ENCODE results near the gene PLD2.

Gene PLD2

GRCh38 chr17:4771519-4772234 is 35.3 kb upstream of the PLD2 start, which contains the start of gene TM4SF5:
TM4SF5 (plus strand) TSS chr17:4771886; CDS start chr17:4771923, 37 bp downstream.
- H3K9me2 ChIP-seq (replicated peaks; ENCODE audit: control insufficient read depth, low read length): no peaks in the 10 kb centered on the region
- H3K36me3 ChIP-seq (ENCODE audit: control insufficient read depth, low read length): no peaks in the 10 kb centered on the region
- H3K27me3 ChIP-seq (ENCODE audit: control insufficient read depth, low read length): peaks cover 7% of the 10 kb centered on the region
- no peaks in the 10 kb centered on the region for H4K20me1 ChIP-seq (ENCODE audit: control insufficient read depth, insufficient read depth, low read depth, low read length)
- H3K27ac ChIP-seq (ENCODE audit: low read depth, low read length): no peak within 1 kb of the TSS
- H3K4me2 ChIP-seq (ENCODE audit: low read length): no peak within 1 kb of the TSS
- H3K4me1 ChIP-seq (ENCODE audit: control insufficient read depth, low read length): peaks cover 9% of the 10 kb centered on the region
- no peaks in the 10 kb centered on the region for H3K9me3 ChIP-seq (ENCODE audit: control insufficient read depth, insufficient read depth, low read length)
- TF ChIP-seq EZH2phosphoT487 (IDR thresholded peaks at IDR 0.05; ENCODE audit: borderline replicate concordance, low read length): no peak
- TF ChIP-seq, protein P1, sequence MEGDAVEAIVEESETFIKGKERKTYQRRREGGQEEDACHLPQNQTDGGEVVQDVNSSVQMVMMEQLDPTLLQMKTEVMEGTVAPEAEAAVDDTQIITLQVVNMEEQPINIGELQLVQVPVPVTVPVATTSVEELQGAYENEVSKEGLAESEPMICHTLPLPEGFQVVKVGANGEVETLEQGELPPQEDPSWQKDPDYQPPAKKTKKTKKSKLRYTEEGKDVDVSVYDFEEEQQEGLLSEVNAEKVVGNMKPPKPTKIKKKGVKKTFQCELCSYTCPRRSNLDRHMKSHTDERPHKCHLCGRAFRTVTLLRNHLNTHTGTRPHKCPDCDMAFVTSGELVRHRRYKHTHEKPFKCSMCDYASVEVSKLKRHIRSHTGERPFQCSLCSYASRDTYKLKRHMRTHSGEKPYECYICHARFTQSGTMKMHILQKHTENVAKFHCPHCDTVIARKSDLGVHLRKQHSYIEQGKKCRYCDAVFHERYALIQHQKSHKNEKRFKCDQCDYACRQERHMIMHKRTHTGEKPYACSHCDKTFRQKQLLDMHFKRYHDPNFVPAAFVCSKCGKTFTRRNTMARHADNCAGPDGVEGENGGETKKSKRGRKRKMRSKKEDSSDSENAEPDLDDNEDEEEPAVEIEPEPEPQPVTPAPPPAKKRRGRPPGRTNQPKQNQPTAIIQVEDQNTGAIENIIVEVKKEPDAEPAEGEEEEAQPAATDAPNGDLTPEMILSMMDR (IDR thresholded peaks at IDR 0.05; ENCODE audit: low read depth, low read length, poor library complexity, severe bottlenecking): no peak
- H3F3A ChIP-seq (ENCODE audit: control insufficient read depth, insufficient read depth): no peaks in the 10 kb centered on the region
- H3K4me3 ChIP-seq (ENCODE audit: low read length): no peak within 1 kb of the TSS
- no peaks in the 10 kb centered on the region for H3K79me2 ChIP-seq (ENCODE audit: control insufficient read depth, low read length)

DNA sequence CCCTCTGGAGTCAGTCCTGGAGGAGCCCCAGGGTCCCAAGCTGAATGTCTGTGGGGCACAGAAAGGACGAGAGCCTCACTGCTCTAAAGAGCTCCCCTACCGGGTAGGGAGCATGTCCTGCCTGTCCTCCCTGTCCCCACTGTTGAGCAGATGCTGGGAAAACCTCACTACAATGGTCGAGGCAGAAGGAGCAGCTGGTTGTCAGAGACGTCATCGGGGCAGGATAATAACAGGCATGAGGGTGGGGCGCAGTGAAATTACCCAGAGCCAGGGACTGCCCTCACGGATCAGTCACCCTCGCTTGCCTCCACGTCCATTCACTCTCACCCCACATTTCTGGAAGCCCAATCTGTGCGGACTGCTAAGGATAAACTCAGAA is 34.7 kb upstream of the PLD2 start:
- Histone ChIP-seq H3K4me3 (ENCODE audit: low read length) (no peak overlapping the region), H3K4me2 (ENCODE audit: low read length) (no peak overlapping the region), H3K27ac (ENCODE audit: low read depth, low read length) (no peak overlapping the region), H3K9me3 (ENCODE audit: control insufficient read depth, insufficient read depth, low read length) (no peaks in the 10 kb centered on the region), H3K27me3 (ENCODE audit: control insufficient read depth, low read length) (peaks cover 7% of the 10 kb centered on the region), H4K20me1 (ENCODE audit: control insufficient read depth, insufficient read depth, low read depth, low read length) (no peaks in the 10 kb centered on the region), H3K36me3 (ENCODE audit: control insufficient read depth, low read length) (no peaks in the 10 kb centered on the region), H3K4me1 (ENCODE audit: control insufficient read depth, low read length) (peaks cover 9% of the 10 kb centered on the region), H3K79me2 (ENCODE audit: control insufficient read depth, low read length) (no peaks in the 10 kb centered on the region), H3F3A (ENCODE audit: control insufficient read depth, insufficient read depth) (no peaks in the 10 kb centered on the region), H3K9me2 (replicated peaks; ENCODE audit: control insufficient read depth, low read length) (no peaks in the 10 kb centered on the region)
- no peak for TF ChIP-seq EZH2phosphoT487 (IDR thresholded peaks at IDR 0.05; ENCODE audit: borderline replicate concordance, low read length)
- TF ChIP-seq, protein P1 (IDR thresholded peaks at IDR 0.05; ENCODE audit: low read depth, low read length, poor library complexity, severe bottlenecking): no peak

DNA sequence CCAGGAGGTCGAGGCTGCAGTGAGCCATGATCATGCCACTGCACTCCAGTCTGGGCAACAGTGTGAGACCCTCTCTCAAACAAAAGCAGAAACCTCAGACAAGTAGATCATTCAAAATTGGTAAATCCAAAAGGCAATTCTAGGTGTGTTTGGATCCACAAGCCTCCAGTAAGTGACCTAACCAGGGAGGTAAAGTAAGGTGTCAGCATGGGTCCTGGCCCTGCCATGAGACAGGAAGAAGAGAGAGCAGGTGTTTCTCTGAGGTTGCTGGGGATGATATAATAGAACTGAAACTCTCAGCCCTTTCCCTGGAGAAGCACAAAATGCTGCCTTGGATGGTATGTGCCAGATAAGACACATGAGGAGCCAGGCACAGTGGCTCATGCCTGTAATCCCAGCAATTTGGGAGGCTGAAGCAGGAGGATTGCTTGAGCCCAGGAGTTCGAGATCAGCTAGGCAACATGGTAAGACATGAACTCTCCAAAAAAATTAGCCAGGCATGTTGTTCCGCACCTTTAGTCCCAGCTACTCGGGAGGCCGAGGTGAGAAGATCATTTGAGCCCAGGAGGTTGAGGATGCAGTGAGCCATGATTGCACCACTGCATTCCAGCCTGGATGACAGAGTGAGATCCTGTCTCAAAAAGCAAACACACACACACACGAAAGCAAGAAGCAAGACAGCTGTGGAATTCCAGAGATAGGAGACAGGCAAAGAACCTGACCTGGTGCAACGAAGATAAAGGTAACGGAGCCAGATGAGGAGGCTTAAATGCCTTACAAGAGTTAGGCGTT is 28.8 kb upstream of the PLD2 start:
- Histone ChIP-seq H3K9me3 (ENCODE audit: control insufficient read depth, insufficient read depth, low read length) (no peaks in the 10 kb centered on the region), H3K4me1 (ENCODE audit: control insufficient read depth, low read length) (peaks cover 9% of the 10 kb centered on the region), H3K36me3 (ENCODE audit: control insufficient read depth, low read length) (no peaks in the 10 kb centered on the region), H3K79me2 (ENCODE audit: control insufficient read depth, low read length) (no peaks in the 10 kb centered on the region), H3K4me3 (ENCODE audit: low read length) (no peak overlapping the region), H3K4me2 (ENCODE audit: low read length) (no peak overlapping the region), H3F3A (ENCODE audit: control insufficient read depth, insufficient read depth) (no peaks in the 10 kb centered on the region), H4K20me1 (ENCODE audit: control insufficient read depth, insufficient read depth, low read depth, low read length) (no peaks in the 10 kb centered on the region), H3K27me3 (ENCODE audit: control insufficient read depth, low read length) (peaks cover 2% of the 10 kb centered on the region; the same call in 1 of the 2 replicates), H3K27ac (ENCODE audit: low read depth, low read length) (no peak overlapping the region), H3K9me2 (replicated peaks; ENCODE audit: control insufficient read depth, low read length) (no peaks in the 10 kb centered on the region)
- no peak for TF ChIP-seq EZH2phosphoT487 (IDR thresholded peaks at IDR 0.05; ENCODE audit: borderline replicate concordance, low read length)
- TF ChIP-seq, protein P1 (IDR thresholded peaks at IDR 0.05; ENCODE audit: low read depth, low read length, poor library complexity, severe bottlenecking): no peak

Data from DOHH2 (cell line).